ENCODE results near the gene TRPC6.

Gene TRPC6

GRCh38 chr11:101583251-101584128, at the start of gene TRPC6:
Gene TRPC6, minus strand, starts transcription at chr11:101584007. Its CDS starts 504 bp downstream, at chr11:101583503.
- DNase-seq (ENCODE audit: low read depth in 2 of 2), result no peak

GRCh38 chr11:101620026-101620425, 36.2 kb upstream of the TRPC6 start:
- no peak for DNase-seq (ENCODE audit: low read depth in 2 of 2)

GRCh38 chr11:101618709-101619108, 34.9 kb upstream of the TRPC6 start:
- no peak for DNase-seq (ENCODE audit: low read depth in 2 of 2)

GRCh38 chr11:101617735-101618332, 34.0 kb upstream of the TRPC6 start:
- DNase-seq (ENCODE audit: low read depth in 2 of 2), result no peak

- no peak for DNase-seq (ENCODE audit: low read depth in 2 of 2)
Measured at GRCh38 chr11:101612481-101612880, 28.7 kb upstream of the TRPC6 start.

GRCh38 chr11:101600924-101601323, 17.1 kb upstream of the TRPC6 start:
- no peak for DNase-seq (ENCODE audit: low read depth in 2 of 2)

GRCh38 chr11:101586965-101587364, 3.2 kb upstream of the TRPC6 start:
- DNase-seq (ENCODE audit: low read depth in 2 of 2), result no peak

GRCh38 chr11:101584655-101585054, 848 bp upstream of the TRPC6 start:
- no peak for DNase-seq (ENCODE audit: low read depth in 2 of 2)

GRCh38 chr11:101584129-101584515, 315 bp upstream of the TRPC6 start:
- DNase-seq (ENCODE audit: low read depth in 2 of 2), result no peak

- no peak for DNase-seq (ENCODE audit: low read depth in 2 of 2)
Measured at GRCh38 chr11:101582989-101583250, 887 bp downstream of the TRPC6 start.

- DNase-seq (ENCODE audit: low read depth in 2 of 2), result no peak
Measured at GRCh38 chr11:101582236-101582988, 1.4 kb downstream of the TRPC6 start.

GRCh38 chr11:101577461-101577860, 6.3 kb downstream of the TRPC6 start:
- DNase-seq (ENCODE audit: low read depth in 2 of 2), result no peak

GRCh38 chr11:101576456-101576855, 7.4 kb downstream of the TRPC6 start:
- DNase-seq (ENCODE audit: low read depth in 2 of 2), result no peak

- no peak for DNase-seq (ENCODE audit: low read depth in 2 of 2)
Measured at GRCh38 chr11:101574886-101575285, 8.9 kb downstream of the TRPC6 start.

- no peak for DNase-seq (ENCODE audit: low read depth in 2 of 2)
Measured at GRCh38 chr11:101567071-101567470, 16.7 kb downstream of the TRPC6 start.

- no peak for DNase-seq (ENCODE audit: low read depth in 2 of 2)
Measured at GRCh38 chr11:101566626-101567025, 17.2 kb downstream of the TRPC6 start.

- no peak for DNase-seq (ENCODE audit: low read depth in 2 of 2)
Measured at GRCh38 chr11:101563166-101563565, 20.6 kb downstream of the TRPC6 start.

GRCh38 chr11:101555366-101555765, 28.4 kb downstream of the TRPC6 start:
- DNase-seq (ENCODE audit: low read depth in 2 of 2), result no peak

GRCh38 chr11:101553891-101554292, 29.9 kb downstream of the TRPC6 start:
- no peak for DNase-seq (ENCODE audit: low read depth in 2 of 2)

GRCh38 chr11:101552888-101553287, 30.9 kb downstream of the TRPC6 start:
- no peak for DNase-seq (ENCODE audit: low read depth in 2 of 2)

- no peak for DNase-seq (ENCODE audit: low read depth in 2 of 2)
Measured at GRCh38 chr11:101528541-101528940, 55.3 kb downstream of the TRPC6 start.

- DNase-seq (ENCODE audit: low read depth in 2 of 2), result no peak
Measured at GRCh38 chr11:101523634-101524260, 60.1 kb downstream of the TRPC6 start.
